ENCODE data around the gene CCDC85A. TPM values are rescaled to one million over a fixed set of nuclear protein-coding genes. Genes with fewer than 3 reads are reported as not detected.

CCDC85A gene
- total and polyA plus RNA-seq, 2 experiments from 2014 or later = 1.6 to 4.2 TPM

GRCh38 chr2:56334622-56335021 is 150.8 kb downstream of the CCDC85A start:
- DNase-seq = peak; percentile 64
- Histone ChIP-seq H2AFZ (peak overlapping the region; percentile 48), H4K20me1 (ENCODE audit: insufficient read depth) (no peaks in the 10 kb centered on the region), H3K27ac (peak overlapping the region; percentile 15; the same call in 1 of the 2 replicates), H3K4me3 (peak overlapping the region; percentile 34; the same call in 1 of the 2 replicates), H3K9me3 (ENCODE audit: low read depth) (no peaks in the 10 kb centered on the region), H3K79me2 (ENCODE audit: insufficient read depth) (no peaks in the 10 kb centered on the region), H3F3A (ENCODE audit: insufficient read depth) (no peaks in the 10 kb centered on the region), H3K4me2 (ENCODE audit: unreplicated experiment) (peak overlapping the region; percentile 61), H3K9me2 (ENCODE audit: insufficient read depth) (no peaks in the 10 kb centered on the region), H3K9ac (no peak overlapping the region), H3K4me1 (ENCODE audit: insufficient read depth) (peaks cover 15% of the 10 kb centered on the region; the same call in 1 of the 2 replicates), H3K27me3 (replicated peaks; ENCODE audit: insufficient read depth) (no peaks in the 10 kb centered on the region), H3K36me3 (ENCODE audit: low read depth) (no peaks in the 10 kb centered on the region)
- in situ Hi-C loops (cut with MboI) = no loop called here
- TF ChIP-seq EZH2phosphoT487 (IDR thresholded peaks at IDR 0.05; ENCODE audit: insufficient read depth, low read depth) = no peak
- TF ChIP-seq EZH2 (IDR thresholded peaks at IDR 0.05; ENCODE audit: insufficient read depth, poor library complexity, severe bottlenecking) = no peak

- Histone ChIP-seq H3K4me2 (ENCODE audit: unreplicated experiment) (peak overlapping the region; percentile 61), H3K27ac (peak overlapping the region; percentile 15; the same call in 1 of the 2 replicates), H3K9me2 (ENCODE audit: insufficient read depth) (no peaks in the 10 kb centered on the region), H3F3A (ENCODE audit: insufficient read depth) (no peaks in the 10 kb centered on the region), H2AFZ (peak overlapping the region; percentile 48), H3K9me3 (ENCODE audit: low read depth) (no peaks in the 10 kb centered on the region), H3K27me3 (replicated peaks; ENCODE audit: insufficient read depth) (no peaks in the 10 kb centered on the region), H3K4me3 (0 out of 2 replicates have a peak overlapping the region, but pooled peaks have one; percentile 34), H3K79me2 (ENCODE audit: insufficient read depth) (no peaks in the 10 kb centered on the region), H3K4me1 (ENCODE audit: insufficient read depth) (peaks cover 15% of the 10 kb centered on the region; the same call in 1 of the 2 replicates), H4K20me1 (ENCODE audit: insufficient read depth) (no peaks in the 10 kb centered on the region), H3K9ac (no peak overlapping the region), H3K36me3 (ENCODE audit: low read depth) (no peaks in the 10 kb centered on the region)
- no peak for DNase-seq
- 46 to 58% methylated on average over 3 of the region's 3 CpGs for WGBS, 2 experiments (ENCODE audit: low coverage in 1 of 2, low lambda C conversion rate in 2 of 2, missing lambda C conversion rate in 2 of 2)
- in situ Hi-C loops (cut with MboI) = no loop called here
- TF ChIP-seq EZH2 (IDR thresholded peaks at IDR 0.05; ENCODE audit: insufficient read depth, poor library complexity, severe bottlenecking) = no peak
- no peak for TF ChIP-seq EZH2phosphoT487 (IDR thresholded peaks at IDR 0.05; ENCODE audit: insufficient read depth, low read depth)
These were observed 151.3 kb downstream of the CCDC85A start for GRCh38 chr2:56335101-56335500.

- H3K9me2 ChIP-seq (ENCODE audit: insufficient read depth) = no peaks in the 10 kb centered on the region
- no peaks in the 10 kb centered on the region for H3K79me2 ChIP-seq (ENCODE audit: insufficient read depth)
- no peaks in the 10 kb centered on the region for H3K27me3 ChIP-seq (replicated peaks; ENCODE audit: insufficient read depth)
- H3K36me3 ChIP-seq (ENCODE audit: low read depth) = no peaks in the 10 kb centered on the region
- in situ Hi-C loops (cut with MboI) = no loop called here
- 67 to 70% methylated on average over 3 of the region's 3 CpGs for WGBS, 2 experiments (ENCODE audit: low coverage in 1 of 2, low lambda C conversion rate in 2 of 2, missing lambda C conversion rate in 2 of 2)
- no peak overlapping the region for H2AFZ ChIP-seq
- H3K9me3 ChIP-seq (ENCODE audit: low read depth) = no peaks in the 10 kb centered on the region
- H3K4me1 ChIP-seq (ENCODE audit: insufficient read depth) = peaks cover 15% of the 10 kb centered on the region; the same call in 1 of the 2 replicates
- no peak overlapping the region for H3K27ac ChIP-seq
- TF ChIP-seq EZH2 (IDR thresholded peaks at IDR 0.05; ENCODE audit: insufficient read depth, poor library complexity, severe bottlenecking) = no peak
- no peak for TF ChIP-seq EZH2phosphoT487 (IDR thresholded peaks at IDR 0.05; ENCODE audit: insufficient read depth, low read depth)
- no peak overlapping the region for H3K9ac ChIP-seq
- H3K4me3 ChIP-seq = no peak overlapping the region
- no peaks in the 10 kb centered on the region for H4K20me1 ChIP-seq (ENCODE audit: insufficient read depth)
- H3K4me2 ChIP-seq (ENCODE audit: unreplicated experiment) = no peak overlapping the region
- H3F3A ChIP-seq (ENCODE audit: insufficient read depth) = no peaks in the 10 kb centered on the region
- no peak for DNase-seq
These were observed 153.6 kb downstream of the CCDC85A start for GRCh38 chr2:56337342-56337741.

- no peak overlapping the region for H2AFZ ChIP-seq
- no peak overlapping the region for H3K4me2 ChIP-seq (ENCODE audit: unreplicated experiment)
- DNase-seq = no peak
- in situ Hi-C loops (cut with MboI) = no loop called here
- no peaks in the 10 kb centered on the region for H3F3A ChIP-seq (ENCODE audit: insufficient read depth)
- no peaks in the 10 kb centered on the region for H4K20me1 ChIP-seq (ENCODE audit: insufficient read depth)
- peaks cover 15% of the 10 kb centered on the region; the same call in 1 of the 2 replicates for H3K4me1 ChIP-seq (ENCODE audit: insufficient read depth)
- H3K36me3 ChIP-seq (ENCODE audit: low read depth) = no peaks in the 10 kb centered on the region
- H3K4me3 ChIP-seq = no peak overlapping the region
- no peaks in the 10 kb centered on the region for H3K9me3 ChIP-seq (ENCODE audit: low read depth)
- whole genome bisulfite sequencing, 2 experiments (ENCODE audit: low coverage in 1 of 2, low lambda C conversion rate in 2 of 2, missing lambda C conversion rate in 2 of 2) = 50 to 55% methylated on average over 2 of the region's 2 CpGs
- no peaks in the 10 kb centered on the region for H3K79me2 ChIP-seq (ENCODE audit: insufficient read depth)
- no peak overlapping the region for H3K9ac ChIP-seq
- H3K27ac ChIP-seq = no peak overlapping the region
- H3K9me2 ChIP-seq (ENCODE audit: insufficient read depth) = no peaks in the 10 kb centered on the region
- TF ChIP-seq EZH2phosphoT487 (IDR thresholded peaks at IDR 0.05; ENCODE audit: insufficient read depth, low read depth) (no peak), EZH2 (IDR thresholded peaks at IDR 0.05; ENCODE audit: insufficient read depth, poor library complexity, severe bottlenecking) (no peak)
- H3K27me3 ChIP-seq (replicated peaks; ENCODE audit: insufficient read depth) = no peaks in the 10 kb centered on the region
These were observed 154.4 kb downstream of the CCDC85A start for GRCh38 chr2:56338232-56338631.

- Histone ChIP-seq H3K9me2 (ENCODE audit: insufficient read depth) (no peaks in the 10 kb centered on the region), H3K9me3 (ENCODE audit: low read depth) (no peaks in the 10 kb centered on the region), H4K20me1 (ENCODE audit: insufficient read depth) (no peaks in the 10 kb centered on the region), H3K79me2 (ENCODE audit: insufficient read depth) (no peaks in the 10 kb centered on the region), H3K4me1 (ENCODE audit: insufficient read depth) (no peaks in the 10 kb centered on the region), H3K27ac (no peak overlapping the region), H3F3A (ENCODE audit: insufficient read depth) (no peaks in the 10 kb centered on the region), H2AFZ (no peak overlapping the region), H3K36me3 (ENCODE audit: low read depth) (no peaks in the 10 kb centered on the region), H3K4me2 (ENCODE audit: unreplicated experiment) (no peak overlapping the region), H3K9ac (no peak overlapping the region), H3K27me3 (replicated peaks; ENCODE audit: insufficient read depth) (no peaks in the 10 kb centered on the region), H3K4me3 (no peak overlapping the region)
- TF ChIP-seq EZH2phosphoT487 (IDR thresholded peaks at IDR 0.05; ENCODE audit: insufficient read depth, low read depth) (no peak), EZH2 (IDR thresholded peaks at IDR 0.05; ENCODE audit: insufficient read depth, poor library complexity, severe bottlenecking) (no peak)
- 26 to 50% methylated on average over 1 of the region's 1 CpG for WGBS, 2 experiments (ENCODE audit: low coverage in 1 of 2, low lambda C conversion rate in 2 of 2, missing lambda C conversion rate in 2 of 2)
- no peak for DNase-seq
- in situ Hi-C loops (cut with MboI) = no loop called here
These were observed 161.0 kb downstream of the CCDC85A start for GRCh38 chr2:56344771-56345170.
